ENCODE data around the gene FAHD1.

GRCh38 chr16:1779741-1780676, 47.0 kb upstream of the FAHD1 start:
- TF ChIP-seq CTCF (IDR thresholded peaks at IDR 0.05; ENCODE audit: insufficient read depth, low read length, poor library complexity, severe bottlenecking) (no peak), EZH2phosphoT487 (conservative IDR thresholded peaks at IDR 0.05; ENCODE audit: low read length) (no peak)
